ENCODE results near the gene LTBP2.

DNA sequence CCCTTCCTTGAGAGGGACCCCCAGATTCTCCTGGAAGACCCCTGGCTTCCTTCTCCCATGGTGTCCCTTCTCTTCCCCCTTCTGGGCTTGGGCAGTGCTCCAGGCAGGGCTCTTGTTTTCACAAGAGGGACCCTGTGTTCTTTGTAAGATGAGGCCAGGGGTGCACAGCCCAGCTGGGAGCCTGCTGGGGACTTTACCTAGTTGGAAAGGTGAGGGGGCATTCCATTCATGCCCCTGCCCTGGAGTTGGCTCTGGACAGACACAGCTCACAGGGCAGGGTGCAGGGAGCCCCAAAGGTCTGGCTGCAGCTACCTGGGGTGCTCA, 87.3 kb downstream of the LTBP2 start:
- TF ChIP-seq, protein P1, sequence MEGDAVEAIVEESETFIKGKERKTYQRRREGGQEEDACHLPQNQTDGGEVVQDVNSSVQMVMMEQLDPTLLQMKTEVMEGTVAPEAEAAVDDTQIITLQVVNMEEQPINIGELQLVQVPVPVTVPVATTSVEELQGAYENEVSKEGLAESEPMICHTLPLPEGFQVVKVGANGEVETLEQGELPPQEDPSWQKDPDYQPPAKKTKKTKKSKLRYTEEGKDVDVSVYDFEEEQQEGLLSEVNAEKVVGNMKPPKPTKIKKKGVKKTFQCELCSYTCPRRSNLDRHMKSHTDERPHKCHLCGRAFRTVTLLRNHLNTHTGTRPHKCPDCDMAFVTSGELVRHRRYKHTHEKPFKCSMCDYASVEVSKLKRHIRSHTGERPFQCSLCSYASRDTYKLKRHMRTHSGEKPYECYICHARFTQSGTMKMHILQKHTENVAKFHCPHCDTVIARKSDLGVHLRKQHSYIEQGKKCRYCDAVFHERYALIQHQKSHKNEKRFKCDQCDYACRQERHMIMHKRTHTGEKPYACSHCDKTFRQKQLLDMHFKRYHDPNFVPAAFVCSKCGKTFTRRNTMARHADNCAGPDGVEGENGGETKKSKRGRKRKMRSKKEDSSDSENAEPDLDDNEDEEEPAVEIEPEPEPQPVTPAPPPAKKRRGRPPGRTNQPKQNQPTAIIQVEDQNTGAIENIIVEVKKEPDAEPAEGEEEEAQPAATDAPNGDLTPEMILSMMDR (conservative IDR thresholded peaks at IDR 0.05) = no peak
- TF ChIP-seq EZH2 (IDR thresholded peaks at IDR 0.05; ENCODE audit: low read depth) = no peak

All from PC-9 (cell line).